ENCODE measurements around the gene CT45A3. TPM values are rescaled to one million over a fixed set of nuclear protein-coding genes. Genes with fewer than 3 reads are reported as not detected.

The CT45A3 gene
- total RNA-seq, 1 donor: not detected

Small RNA genes within 50 kb of the gene (small RNA-seq; reads per million reads assigned to genes)
- not detected for gene AC240442.1

Other genes starting within 250 kb of the CT45A3 start
- 4.4 and 4.7 TPM in 2 replicates for gene INTS6L, start 247.5 kb downstream of the CT45A3 start, total RNA-seq
- not detected in 2 replicates for gene CT45A1, start 54.6 kb downstream of the CT45A3 start, total RNA-seq
- gene CT45A5, start 17.3 kb upstream of the CT45A3 start, total RNA-seq: not detected in 2 replicates
- gene CT45A6, start 34.6 kb upstream of the CT45A3 start, total RNA-seq: not detected in 2 replicates
- gene CT45A2, start 51.8 kb upstream of the CT45A3 start, total RNA-seq: not detected in 2 replicates
- not detected in 2 replicates for gene CT45A7, start 69.1 kb upstream of the CT45A3 start, total RNA-seq
- gene CT45A8, start 86.3 kb upstream of the CT45A3 start, total RNA-seq: not detected in 2 replicates
- not detected in 2 replicates for gene CT45A9, start 103.6 kb upstream of the CT45A3 start, total RNA-seq
- not detected in 2 replicates for gene CT45A10, start 125.3 kb upstream of the CT45A3 start, total RNA-seq
- not detected in 2 replicates for gene SAGE1, start 125.5 kb upstream of the CT45A3 start, total RNA-seq
- 25.0 and 26.5 TPM in 2 replicates for gene MMGT1, start 205.8 kb upstream of the CT45A3 start, total RNA-seq
- gene SLC9A6, start 217.2 kb upstream of the CT45A3 start, total RNA-seq: 19.4 and 21.0 TPM in 2 replicates

Measured in osteoblast (primary cell).